NOMO-1 treated with dmso at 0.1 percent for 144 hours (cell line): ENCODE data around the gene RASL12.

Experiments used
- DNase-seq: peaks from one replicate; lab custom pipeline; 2025; ENCODE audit not compliant: unreplicated experiment; lab: John Stamatoyannopoulos, UW

Gene RASL12

DNA sequence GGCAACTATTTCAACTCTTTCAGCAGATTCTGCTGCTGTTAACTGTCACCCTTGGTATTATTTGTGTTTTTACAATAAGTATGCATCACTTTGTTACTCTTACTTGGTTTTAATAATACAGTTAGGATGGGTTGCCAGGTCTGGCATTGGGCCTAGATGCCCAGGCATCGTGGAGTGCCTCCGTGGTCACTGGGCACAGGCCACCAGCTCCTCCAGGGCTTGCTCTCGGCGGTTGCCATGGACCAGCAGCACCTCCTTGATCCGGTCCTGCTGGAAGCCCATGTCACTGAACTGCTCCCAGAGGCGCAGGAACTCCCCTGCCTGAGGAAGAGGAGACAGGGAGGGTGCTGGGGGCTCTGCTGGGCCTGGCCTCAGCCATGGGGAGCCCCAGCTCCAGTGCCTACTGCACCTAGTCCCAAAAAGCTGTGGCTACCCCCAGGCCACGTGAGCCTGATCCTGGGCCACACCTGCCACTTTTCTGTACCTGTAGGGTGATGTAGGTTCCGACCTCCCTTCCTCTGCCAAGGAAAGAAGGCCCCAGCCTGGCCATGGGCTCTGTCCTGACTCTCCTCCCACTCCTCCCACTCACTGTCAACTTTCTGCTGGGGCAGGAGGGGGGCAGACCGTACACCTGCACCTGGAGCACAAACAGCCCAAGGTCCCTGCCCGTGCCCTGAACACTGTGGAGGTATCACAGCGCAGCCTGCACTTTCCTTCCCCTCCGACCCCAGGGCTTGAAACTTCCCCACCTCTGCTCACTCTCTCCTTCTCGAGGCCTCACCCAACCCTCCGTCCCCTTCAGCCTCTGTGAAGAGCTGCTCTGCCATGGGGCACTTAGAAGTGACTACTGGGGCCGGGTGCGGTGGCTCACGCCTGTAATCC lies 25.4 kb upstream of the RASL12 start:
- no peak for DNase-seq

DNA sequence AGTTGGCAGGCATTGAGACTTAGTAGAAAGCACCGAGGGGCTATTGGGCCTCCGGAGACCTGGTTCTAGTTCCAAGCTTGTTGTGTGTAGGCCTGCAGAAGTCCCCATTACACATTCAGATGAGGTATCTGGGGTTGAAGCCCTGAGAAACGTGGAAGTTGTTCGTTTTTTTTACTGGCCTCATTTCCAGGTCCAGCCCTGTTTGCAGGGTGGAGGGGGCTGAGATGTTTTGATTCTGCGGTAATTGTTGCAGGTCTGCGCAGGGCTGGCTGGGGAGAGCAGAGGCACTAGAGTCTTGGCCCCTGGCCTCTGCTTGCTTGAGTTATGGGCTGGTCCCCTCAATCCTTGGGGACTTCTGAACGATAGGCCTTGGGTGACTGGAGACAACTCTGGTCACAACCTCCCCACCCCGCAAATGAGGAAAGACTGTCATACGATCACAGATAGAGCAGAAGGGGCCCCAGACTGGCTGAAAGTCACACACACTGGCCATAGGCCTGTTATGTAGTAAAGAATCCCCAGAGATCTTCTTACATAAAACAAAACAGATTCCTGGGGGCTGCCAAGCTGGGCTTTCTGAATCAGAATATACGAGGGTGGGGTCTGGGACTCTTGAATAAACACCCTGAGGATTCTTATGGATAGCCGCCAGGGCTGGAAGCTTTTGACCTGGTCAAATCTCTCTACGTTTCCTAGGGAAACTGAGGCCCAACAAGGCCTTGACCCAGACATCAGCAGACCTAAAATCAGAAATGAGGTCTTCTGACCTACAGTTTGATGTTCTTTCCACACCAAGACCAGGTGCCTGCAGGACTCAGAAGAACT lies 24.4 kb upstream of the RASL12 start:
- DNase-seq, result no peak

DNA sequence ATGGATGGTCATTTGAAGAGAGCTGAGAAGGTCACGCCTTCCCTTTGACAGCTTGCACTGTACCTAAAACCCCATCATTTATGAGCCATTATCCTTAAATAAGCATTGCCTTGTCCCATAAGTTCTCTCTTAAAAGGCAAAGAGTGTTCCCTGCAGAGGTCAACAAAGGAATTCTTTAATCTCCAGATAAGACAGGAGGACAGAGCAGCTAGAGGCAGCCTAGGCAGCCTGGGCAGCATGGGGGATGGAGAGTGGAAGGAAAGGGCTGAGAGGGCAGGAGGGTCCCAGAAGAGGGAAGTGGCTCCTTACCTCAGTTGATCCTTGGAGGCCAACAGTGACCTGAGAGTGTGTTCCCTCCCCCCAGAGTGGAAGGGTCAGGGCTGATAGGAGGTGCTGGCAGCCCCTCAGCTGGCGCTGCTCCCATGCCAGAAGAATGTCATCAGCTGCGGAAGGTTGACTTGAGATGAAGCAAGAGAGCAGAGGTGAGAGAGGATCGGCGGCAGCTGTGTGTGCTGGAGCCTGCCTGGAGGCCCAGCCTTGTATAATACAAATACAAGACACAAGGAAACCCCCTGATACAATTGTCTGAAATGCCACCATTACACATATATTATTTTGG lies 21.5 kb upstream of the RASL12 start:
- no peak for DNase-seq

DNA sequence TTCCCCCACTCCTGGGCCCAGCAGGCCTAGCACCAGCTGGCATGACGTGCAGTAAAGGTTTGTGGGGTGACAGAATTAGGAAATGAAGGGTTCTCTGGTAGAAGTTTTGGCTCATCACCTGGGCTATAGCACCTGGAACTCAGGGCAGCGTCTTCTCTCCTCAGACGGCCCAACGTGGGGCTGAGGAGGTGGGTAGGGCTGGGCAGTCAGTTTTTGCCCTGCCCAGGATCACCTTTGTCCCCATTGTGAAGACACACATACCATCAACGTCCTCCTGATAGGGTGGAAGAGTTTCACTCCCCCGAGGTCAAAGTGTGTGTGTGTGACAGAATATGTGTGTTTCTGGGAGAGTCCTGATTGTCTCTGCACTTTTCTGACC lies 20.8 kb upstream of the RASL12 start:
- no peak for DNase-seq

DNA sequence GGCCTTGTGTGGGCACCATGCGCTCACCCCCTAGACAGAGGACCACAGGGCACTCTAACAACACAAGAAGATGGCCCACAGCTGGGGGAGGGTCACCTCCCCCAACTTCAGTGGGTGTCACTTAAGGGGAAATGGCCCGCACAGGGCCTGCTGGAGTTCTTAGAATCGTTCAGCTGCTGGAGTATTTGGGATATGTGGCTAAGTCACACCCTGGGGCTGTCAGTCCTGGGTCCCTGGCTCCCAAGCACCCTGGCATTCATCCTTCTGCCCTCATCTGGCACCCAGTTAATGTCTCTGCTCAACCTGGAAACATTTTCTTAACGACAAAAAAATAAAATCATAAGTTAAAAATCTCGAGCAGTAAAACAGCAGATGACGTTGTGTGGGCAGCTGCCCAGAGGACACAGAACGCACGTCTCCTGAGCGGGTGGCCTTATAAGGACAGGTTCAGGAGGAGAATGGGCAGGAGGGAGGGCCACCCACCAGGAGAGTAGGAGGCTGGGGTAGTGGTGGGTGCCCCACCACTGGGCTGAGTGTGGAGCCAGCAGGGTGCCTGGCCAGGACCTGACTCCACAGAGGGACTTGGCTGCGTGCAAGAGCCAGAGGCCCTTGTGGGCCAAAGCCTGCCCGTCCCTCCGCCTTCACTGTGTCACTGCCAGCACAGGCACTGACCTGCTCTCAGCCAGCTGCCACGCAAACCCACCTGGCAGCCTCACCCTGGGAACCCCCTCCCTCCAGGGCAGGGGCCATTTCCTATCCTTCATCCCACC lies 20.3 kb upstream of the RASL12 start:
- DNase-seq, result no peak

DNA sequence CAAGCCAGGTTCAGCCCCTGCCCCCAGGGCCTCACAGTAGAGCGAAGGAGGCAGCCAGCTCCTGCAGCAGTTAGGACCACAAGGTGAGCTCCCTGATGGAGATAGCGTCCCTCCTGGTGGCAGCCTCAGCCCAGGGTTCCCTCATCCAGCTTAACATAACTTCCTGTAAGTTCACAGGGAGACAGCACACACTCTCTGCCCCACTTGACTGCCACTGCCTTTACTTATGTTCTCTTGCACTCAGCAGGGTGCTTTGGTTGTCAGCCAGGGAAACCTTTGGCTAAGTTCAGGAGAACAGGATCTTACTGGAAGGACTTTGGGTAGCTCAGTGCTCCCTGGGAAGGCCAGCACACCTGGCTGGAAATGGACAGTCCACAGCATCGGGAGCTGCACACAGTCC lies 19.6 kb upstream of the RASL12 start:
- no peak for DNase-seq

DNA sequence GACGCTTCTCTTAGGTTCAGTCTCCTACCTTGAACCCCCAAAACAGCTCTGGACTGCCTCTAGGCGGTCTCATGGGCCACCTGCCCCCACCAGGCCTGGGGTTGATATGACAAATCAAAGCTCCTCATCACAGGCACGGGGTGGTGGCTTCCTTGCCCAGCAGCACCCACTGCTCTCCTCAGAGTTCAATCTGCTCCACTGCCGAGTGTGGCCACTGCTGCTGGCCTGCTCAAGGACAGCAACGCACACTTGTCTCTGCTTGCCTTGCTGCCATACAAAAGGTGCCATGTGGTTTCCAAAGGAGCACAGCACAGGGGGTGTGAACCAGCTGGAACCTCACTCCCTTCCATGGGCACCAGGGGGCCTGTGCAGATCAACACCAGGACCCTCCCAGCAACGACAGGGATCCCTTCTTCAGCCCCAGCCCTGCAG lies 18.9 kb upstream of the RASL12 start:
- no peak for DNase-seq

DNA sequence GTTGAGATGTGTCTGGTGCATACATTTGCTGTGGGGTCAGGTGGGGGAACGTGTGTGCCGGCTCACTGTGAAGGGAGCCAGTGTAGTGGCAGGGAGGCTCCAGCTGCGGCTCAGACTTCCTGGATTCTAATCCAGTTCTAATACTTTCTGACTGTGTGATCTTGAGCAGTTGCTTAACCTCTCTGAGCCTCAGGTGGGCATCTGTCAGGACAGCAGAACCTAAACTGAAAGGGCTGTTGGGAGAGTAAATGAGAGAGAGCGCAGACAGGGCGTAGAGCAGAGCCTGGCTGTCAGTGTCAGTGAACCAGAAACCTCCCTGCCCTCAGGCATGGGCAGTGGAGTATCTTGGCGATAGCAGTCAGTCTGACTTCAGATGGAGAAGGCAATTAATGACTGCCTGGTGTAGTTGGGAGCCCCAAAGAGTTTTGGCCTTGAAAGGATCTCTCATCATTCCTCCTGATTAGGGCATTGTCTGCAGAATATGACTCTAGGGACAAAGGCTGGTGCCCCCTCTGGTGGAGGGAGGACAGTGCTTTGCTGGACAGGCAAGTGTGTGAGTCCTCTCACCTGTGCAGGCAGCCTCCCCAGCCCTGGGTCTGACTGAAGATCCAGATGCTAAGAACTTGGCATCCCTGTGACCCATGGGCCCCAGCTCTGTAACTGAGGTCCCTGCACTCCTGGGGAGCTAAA lies 18.3 kb upstream of the RASL12 start:
- no peak for DNase-seq

DNA sequence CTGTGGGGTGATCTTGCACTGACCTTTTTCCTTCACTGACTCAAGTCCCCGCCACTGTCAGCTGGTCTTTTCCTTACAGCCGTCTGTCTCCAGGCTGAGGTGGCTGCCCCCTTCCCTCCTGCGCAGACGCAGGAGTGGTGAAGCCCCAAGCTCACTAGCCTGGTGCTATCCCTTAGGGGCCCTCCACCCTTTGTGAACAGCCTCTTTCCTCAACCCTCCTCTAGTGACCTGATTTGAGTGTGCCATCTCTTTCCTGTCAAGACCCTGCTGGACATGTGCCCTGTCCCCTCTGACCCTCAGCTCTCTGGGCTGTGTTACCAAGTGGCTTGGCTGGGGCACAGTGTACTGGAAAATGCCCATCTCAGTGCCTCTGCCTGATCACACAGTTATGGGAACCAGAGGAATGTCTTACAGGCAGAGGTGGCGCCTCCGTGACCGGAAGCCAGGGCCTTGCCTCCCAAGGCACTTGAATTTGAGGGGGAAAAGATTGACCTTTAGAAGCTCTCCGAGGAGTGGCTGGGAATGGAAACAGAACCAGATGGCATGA lies 17.5 kb upstream of the RASL12 start:
- DNase-seq, result no peak

DNA sequence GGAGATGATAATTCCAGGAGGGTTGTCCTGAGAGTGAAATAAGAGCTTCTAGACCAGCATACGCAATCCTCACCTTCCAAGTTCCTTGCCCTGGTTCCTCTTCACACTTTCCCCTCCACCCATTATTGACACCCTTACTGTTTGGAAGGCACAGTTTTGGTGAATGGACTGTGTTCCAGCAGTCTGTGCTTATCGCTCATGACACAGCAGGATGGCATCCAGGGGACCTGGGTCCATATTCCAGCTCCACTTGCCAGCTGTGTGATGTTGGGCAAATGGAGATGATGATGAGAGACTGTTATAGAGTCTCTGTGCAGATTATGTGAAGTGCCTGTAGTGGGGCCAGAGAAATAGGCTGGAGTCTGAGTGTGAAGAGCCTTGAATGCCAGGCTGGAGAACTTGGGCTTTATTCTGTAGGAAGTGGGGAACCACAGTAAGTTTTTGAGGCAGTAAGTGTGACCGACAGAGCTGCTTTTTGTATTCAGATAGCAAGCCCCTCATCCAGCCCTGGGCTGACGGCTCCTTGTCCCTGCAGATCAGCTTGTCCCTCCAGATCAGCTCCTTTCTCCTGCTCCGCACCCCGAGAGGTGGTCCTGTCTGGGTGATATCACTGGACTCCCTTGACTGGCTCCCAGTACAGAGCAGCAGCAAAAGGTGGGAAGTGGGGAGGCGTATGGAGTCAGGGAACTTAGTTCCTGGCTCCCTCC lies 16.9 kb upstream of the RASL12 start:
- no peak for DNase-seq

DNA sequence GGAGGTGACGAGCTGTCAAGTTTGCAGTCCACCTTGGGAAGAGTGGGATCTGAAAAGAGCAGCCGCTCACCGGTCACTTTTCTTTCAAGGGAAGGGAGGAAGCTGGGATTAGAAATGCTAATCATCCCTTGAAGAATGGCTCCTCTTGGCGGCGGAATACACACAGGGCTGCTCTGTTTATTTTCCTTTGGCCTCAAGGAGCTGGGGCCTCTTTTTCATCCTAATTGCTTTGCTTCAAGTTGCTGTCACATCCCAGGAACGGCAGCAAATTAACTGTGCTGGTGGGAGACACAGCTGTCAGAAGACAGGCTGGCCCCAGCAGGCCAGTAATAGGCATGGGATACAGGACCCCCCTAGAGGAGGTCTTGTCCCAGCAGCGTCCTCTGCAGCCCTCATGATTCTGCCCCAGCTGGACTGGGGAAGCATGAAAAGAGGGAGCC lies 15.5 kb upstream of the RASL12 start:
- DNase-seq, result no peak

DNA sequence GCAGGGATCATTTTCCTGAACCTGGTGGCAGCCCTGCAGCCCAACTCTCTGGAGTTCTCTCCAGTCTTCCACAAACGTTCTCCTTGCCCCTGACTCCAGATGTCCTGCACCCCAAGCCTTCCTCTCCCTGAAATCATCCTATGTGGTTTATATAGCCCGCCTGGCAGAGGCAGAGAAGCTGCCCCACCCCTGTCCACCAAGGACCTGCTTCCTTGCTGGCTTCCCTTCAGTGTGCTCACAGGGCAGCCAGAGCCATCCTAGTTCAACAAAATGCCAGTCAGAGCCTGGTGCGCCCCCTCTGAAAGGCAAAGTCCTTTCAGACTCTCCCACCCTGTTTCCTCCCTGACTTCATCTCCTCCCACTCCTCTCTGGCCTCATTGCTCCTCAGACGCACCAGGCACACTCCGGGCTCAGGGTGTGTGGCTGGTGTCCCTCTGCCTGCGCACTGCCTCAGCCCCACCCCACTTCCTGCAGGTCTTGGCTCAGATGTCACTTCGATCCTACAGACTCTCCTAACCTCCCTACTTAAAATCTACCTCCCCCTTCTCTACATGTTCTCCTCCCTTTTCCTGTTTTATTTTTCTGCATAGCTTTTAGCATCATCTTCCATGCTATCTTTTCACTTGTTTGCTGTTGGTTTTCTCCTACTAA lies 14.6 kb upstream of the RASL12 start:
- no peak for DNase-seq

DNA sequence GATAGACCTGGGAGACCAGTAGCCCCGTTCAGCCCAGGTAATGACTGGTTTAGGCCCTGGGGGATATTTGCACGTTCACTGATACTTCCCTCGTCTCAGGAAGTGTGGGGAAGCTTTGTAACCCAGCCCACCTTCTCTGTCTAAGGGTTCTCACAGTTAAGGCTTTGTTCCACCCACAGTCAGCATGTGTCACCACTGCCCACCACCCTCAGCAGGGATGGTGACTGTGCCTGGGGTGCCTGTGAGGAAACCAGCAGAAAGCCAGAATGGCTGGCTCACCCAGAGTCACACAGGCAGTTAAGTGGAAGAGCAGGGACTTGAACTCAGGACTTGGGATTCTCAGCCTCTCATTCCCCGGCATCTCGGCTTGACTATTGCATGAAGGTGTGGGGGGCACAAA lies 14.0 kb upstream of the RASL12 start:
- DNase-seq, result no peak

DNA sequence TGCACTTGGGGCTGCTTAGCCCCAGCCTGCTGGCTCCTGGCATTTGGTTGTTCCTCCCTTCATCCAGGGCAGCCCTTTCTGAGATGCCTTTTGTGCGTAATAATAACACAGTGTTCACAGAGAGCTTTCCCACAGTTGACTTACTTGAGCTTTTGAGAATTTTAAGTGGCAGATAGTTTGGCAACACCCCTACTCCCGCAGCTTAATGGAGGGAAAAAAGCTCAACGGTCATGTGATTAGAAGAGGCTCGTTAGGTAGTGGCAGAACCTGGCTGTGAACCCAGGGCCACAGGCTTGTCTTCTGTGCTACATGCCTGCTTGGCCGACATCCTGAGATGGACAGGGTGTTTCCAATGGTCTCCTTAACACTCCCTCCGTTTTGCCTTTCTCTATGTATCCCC lies 13.5 kb upstream of the RASL12 start:
- no peak for DNase-seq

DNA sequence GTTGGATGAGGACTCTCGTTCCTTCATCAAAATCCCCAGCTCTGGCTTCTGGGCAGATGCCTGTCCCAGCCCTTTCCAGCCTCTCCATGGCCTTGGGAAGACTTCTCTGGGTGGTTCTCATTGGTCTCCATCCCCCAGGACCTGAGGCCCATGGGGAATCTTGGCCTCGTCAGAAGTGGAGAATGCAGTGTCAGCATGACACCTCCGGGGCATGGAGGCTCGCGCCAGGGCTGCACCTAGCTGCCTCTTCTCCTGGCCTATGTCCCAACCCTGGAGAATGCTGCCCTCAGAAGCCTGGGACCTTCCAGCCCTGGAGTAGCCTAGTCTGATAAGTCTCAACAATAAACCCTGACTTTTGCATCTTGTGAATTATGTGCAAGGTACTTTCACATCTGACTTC lies 11.8 kb upstream of the RASL12 start:
- DNase-seq, result no peak

DNA sequence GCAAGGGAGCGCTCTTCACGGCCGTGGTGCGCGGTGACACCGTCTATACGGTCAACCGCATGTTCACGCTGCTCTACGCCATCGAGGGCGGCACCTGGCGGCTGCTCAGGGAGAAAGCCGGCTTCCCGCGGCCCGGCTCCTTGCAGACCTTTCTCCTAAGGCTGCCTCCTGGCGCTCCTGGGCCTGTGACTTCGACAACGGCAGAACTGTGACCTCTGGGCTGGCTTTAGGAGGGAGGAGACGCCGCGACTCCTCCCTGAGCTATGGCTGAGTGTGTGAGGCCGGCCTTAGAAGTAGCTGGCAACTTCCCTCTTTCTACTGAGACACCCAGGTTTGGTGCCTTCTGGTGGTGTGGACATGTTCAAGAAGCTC lies 10.2 kb upstream of the RASL12 start:
- no peak for DNase-seq

DNA sequence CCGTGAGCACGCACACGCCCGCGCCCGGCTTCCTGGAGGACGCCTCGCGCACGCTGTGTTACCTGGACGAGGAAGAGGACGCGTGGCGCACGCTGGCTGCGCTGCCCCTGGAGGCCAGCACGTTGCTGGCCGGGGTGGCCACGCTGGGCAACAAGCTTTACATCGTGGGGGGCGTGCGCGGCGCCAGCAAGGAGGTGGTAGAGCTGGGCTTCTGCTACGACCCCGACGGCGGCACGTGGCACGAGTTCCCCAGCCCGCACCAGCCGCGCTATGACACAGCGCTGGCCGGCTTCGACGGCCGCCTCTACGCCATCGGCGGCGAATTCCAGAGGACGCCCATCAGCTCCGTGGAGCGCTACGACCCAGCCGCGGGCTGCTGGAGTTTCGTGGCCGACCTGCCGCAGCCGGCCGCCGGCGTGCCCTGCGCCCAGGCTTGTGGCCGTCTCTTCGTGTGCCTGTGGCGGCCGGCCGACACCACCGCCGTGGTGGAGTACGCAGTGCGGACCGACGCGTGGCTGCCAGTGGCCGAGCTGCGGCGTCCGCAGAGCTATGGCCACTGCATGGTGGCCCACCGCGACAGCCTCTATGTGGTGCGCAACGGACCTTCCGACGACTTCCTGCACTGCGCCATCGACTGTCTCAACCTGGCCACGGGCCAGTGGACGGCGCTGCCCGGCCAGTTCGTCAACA lies 9.6 kb upstream of the RASL12 start:
- DNase-seq, result no peak

DNA sequence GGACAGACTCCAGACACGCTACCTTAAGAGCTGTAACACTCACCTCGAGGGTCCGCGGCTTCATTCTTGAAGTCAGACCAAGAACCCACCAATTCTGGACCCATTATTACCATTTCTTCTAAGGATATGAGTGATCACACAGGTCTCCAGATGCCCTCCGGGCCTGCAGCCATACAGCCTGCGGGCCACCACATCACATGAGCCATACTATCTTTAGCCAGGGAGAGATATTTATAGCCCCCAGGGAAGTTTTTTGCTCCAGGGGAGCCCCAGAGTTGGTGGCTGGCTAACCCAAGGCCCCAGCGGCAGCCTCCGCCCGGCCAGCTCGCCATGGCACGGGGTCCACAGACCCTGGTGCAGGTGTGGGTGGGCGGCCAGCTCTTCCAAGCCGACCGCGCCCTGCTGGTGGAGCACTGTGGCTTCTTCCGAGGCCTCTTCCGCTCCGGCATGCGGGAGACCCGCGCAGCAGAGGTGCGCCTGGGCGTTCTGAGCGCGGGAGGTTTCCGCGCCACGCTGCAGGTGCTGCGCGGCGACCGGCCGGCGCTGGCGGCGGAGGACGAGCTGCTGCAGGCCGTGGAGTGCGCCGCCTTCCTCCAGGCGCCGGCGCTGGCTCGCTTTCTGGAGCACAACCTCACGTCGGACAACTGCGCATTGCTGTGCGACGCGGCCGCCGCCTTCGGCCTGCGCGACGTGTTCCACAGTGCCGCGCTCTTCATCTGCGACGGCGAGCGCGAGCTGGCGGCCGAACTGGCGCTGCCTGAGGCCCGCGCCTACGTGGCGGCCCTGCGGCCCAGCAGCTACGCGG lies 8.9 kb upstream of the RASL12 start, which contains the start of gene KBTBD13:
Gene KBTBD13, plus strand, starts transcription at position 261 of the 805 bp plus-strand sequence. Its CDS starts 70 bp downstream, at position 331.
- no peak for DNase-seq
